Parathyroid adenoma (tissue), 2 donors: ENCODE data around the gene ARHGAP24.

Experiments
- H2AFZ ChIP-seq: fragments of 300-600 bp; sonication (generic); one replicate; pipeline ENCODE4 v1.7.0; 2017; ENCODE audit warnings: antibody characterized with exemption, mild to moderate bottlenecking
- H3K27ac ChIP-seq: fragments of 300-600 bp; sonication (generic); one replicate; pipeline ENCODE4 v1.7.0; 2017
- H3K27me3 ChIP-seq: fragments of 300-600 bp; sonication (generic); one replicate; pipeline ENCODE4 v1.7.0; 2017; ENCODE audit warnings: low read length; ENCODE audit not compliant: control insufficient read depth, insufficient read depth
- H3K36me3 ChIP-seq: fragments of 300-600 bp; sonication (generic); one replicate; pipeline ENCODE4 v1.7.0; 2017; ENCODE audit warnings: low read length; ENCODE audit not compliant: control insufficient read depth, insufficient read depth
- H3K4me1 ChIP-seq: fragments of 300-600 bp; sonication (generic); one replicate; pipeline ENCODE4 v1.7.0; 2017; ENCODE audit warnings: control low read depth
- H3K4me2 ChIP-seq: fragments of 300-600 bp; sonication (generic); one replicate; pipeline ENCODE4 v1.7.0; 2017; ENCODE audit warnings: low read length
- H3K4me3 ChIP-seq: fragments of 300-600 bp; sonication (generic); one replicate; pipeline ENCODE4 v1.7.0; 2017; ENCODE audit warnings: low read depth, low read length
- H3K79me2 ChIP-seq: fragments of 300-600 bp; sonication (generic); one replicate; pipeline ENCODE4 v1.7.0; 2017; ENCODE audit warnings: control low read depth
- H3K9ac ChIP-seq: fragments of 300-600 bp; sonication (generic); one replicate; pipeline ENCODE4 v1.7.0; 2017; ENCODE audit warnings: mild to moderate bottlenecking
- H3K9me3 ChIP-seq: fragments of 300-600 bp; sonication (generic); one replicate; pipeline ENCODE4 v1.7.0; 2017; ENCODE audit warnings: low read length; ENCODE audit not compliant: control insufficient read depth
- CTCF ChIP-seq: fragments of 300-600 bp; sonication (generic); IDR thresholded peaks from one replicate; pipeline ENCODE4 v1.7.0; 2017; ENCODE audit warnings: antibody characterized with exemption, mild to moderate bottlenecking
- donor health status: primary hyperparathyroidism.

The ARHGAP24 gene

GRCh38 chr4:85613901-85614300 lies 139.0 kb downstream of the ARHGAP24 start:
- no peaks in the 10 kb centered on the region for H3K4me1 ChIP-seq
- H3K36me3 ChIP-seq: no peaks in the 10 kb centered on the region
- H2AFZ ChIP-seq: no peak overlapping the region
- no peak overlapping the region for H3K4me3 ChIP-seq
- H3K27ac ChIP-seq: no peak overlapping the region
- TF ChIP-seq CTCF: no peak
- no peak overlapping the region for H3K9ac ChIP-seq
- H3K9me3 ChIP-seq: no peaks in the 10 kb centered on the region
- H3K27me3 ChIP-seq: no peaks in the 10 kb centered on the region
- no peak overlapping the region for H3K4me2 ChIP-seq
- H3K79me2 ChIP-seq: no peaks in the 10 kb centered on the region

GRCh38 chr4:85615952-85616351 lies 141.0 kb downstream of the ARHGAP24 start:
- Histone ChIP-seq H3K4me1 (no peaks in the 10 kb centered on the region), H3K9me3 (no peaks in the 10 kb centered on the region), H3K36me3 (no peaks in the 10 kb centered on the region), H3K4me2 (no peak overlapping the region), H3K4me3 (no peak overlapping the region), H3K9ac (no peak overlapping the region), H2AFZ (no peak overlapping the region), H3K27me3 (no peaks in the 10 kb centered on the region), H3K27ac (no peak overlapping the region), H3K79me2 (no peaks in the 10 kb centered on the region)
- TF ChIP-seq CTCF: no peak

- H3K79me2 ChIP-seq: no peaks in the 10 kb centered on the region
- no peak overlapping the region for H2AFZ ChIP-seq
- no peaks in the 10 kb centered on the region for H3K27me3 ChIP-seq
- H3K4me3 ChIP-seq: no peak overlapping the region
- no peaks in the 10 kb centered on the region for H3K36me3 ChIP-seq
- H3K4me1 ChIP-seq: no peaks in the 10 kb centered on the region
- H3K4me2 ChIP-seq: no peak overlapping the region
- H3K9me3 ChIP-seq: no peaks in the 10 kb centered on the region
- no peak overlapping the region for H3K9ac ChIP-seq
- H3K27ac ChIP-seq: no peak overlapping the region
- no peak for TF ChIP-seq CTCF
These were observed 142.3 kb downstream of the ARHGAP24 start for GRCh38 chr4:85617202-85617601.

GRCh38 chr4:85632981-85633380 lies 158.0 kb downstream of the ARHGAP24 start:
- Histone ChIP-seq H3K9me3 (no peaks in the 10 kb centered on the region), H3K4me3 (no peak overlapping the region), H2AFZ (no peak overlapping the region), H3K4me1 (no peaks in the 10 kb centered on the region), H3K79me2 (no peaks in the 10 kb centered on the region), H3K27ac (no peak overlapping the region), H3K9ac (no peak overlapping the region), H3K36me3 (no peaks in the 10 kb centered on the region), H3K27me3 (no peaks in the 10 kb centered on the region), H3K4me2 (no peak overlapping the region)
- TF ChIP-seq CTCF: no peak

- Histone ChIP-seq H3K9me3 (no peaks in the 10 kb centered on the region), H3K27me3 (no peaks in the 10 kb centered on the region), H3K79me2 (no peaks in the 10 kb centered on the region), H3K36me3 (no peaks in the 10 kb centered on the region), H2AFZ (no peak overlapping the region), H3K9ac (no peak overlapping the region), H3K4me1 (no peaks in the 10 kb centered on the region), H3K27ac (no peak overlapping the region), H3K4me2 (no peak overlapping the region), H3K4me3 (no peak overlapping the region)
- no peak for TF ChIP-seq CTCF
These were observed 162.8 kb downstream of the ARHGAP24 start for GRCh38 chr4:85637778-85638177.
